ENCODE measurements around the gene SPATA20. TPM values are rescaled to one million over a fixed set of nuclear protein-coding genes. Genes with fewer than 3 reads are reported as not detected.

SPATA20 gene
- polyA plus RNA-seq, 1 donor from 2014 or later: 53.5 TPM

DNA sequence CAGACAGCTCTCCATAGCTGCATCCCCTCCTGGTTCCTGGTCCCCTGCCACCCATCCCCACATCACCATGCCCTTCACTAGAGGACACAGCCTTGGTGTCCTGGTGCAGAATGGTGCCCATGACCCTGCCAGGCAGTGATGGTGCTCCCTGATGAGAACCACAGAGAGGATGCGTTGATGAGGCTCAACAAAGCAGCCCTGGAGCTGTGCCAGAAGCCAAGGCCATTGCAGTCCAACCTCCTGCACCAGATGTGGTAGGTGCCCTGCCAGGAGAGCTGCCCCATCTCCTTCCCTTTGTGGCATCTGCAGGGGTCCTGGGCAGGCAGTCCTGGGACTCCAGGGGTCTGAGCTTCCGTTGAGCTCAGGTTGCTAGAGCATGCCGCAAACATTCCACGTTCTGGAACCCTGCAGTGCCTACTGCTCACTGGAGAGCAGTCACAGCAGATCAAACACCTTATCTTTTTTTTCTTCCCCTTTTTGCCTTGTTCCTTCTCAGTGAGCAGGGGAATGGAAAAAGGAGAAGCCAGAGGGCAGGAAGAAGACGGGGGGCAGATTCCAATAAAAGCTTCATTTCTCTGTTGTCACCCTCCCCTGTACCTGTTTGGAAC is 19.7 kb upstream of the SPATA20 start:
- peaks cover 3% of the 10 kb centered on the region for H3K27me3 ChIP-seq (ENCODE audit: insufficient read depth, low read depth, low read length)
- no peak overlapping the region for H3K4me2 ChIP-seq (ENCODE audit: low read length)
- H3K36me3 ChIP-seq (ENCODE audit: insufficient read depth, low read length): no peaks in the 10 kb centered on the region
- no peak overlapping the region for H2AFZ ChIP-seq (ENCODE audit: low read depth, low read length)
- TF ChIP-seq MXI1 (conservative IDR thresholded peaks at IDR 0.05; ENCODE audit: poor library complexity, severe bottlenecking) (no peak), TAF1 (IDR thresholded peaks at IDR 0.05; ENCODE audit: low read depth) (no peak), POLR2AphosphoS5 (IDR thresholded peaks at IDR 0.05) (no peak), EZH2 (IDR thresholded peaks at IDR 0.05; ENCODE audit: borderline replicate concordance, insufficient read depth, low read length, poor library complexity, severe bottlenecking) (no peak), RAD21 (conservative IDR thresholded peaks at IDR 0.05) (no peak)
- TF ChIP-seq, protein P1, sequence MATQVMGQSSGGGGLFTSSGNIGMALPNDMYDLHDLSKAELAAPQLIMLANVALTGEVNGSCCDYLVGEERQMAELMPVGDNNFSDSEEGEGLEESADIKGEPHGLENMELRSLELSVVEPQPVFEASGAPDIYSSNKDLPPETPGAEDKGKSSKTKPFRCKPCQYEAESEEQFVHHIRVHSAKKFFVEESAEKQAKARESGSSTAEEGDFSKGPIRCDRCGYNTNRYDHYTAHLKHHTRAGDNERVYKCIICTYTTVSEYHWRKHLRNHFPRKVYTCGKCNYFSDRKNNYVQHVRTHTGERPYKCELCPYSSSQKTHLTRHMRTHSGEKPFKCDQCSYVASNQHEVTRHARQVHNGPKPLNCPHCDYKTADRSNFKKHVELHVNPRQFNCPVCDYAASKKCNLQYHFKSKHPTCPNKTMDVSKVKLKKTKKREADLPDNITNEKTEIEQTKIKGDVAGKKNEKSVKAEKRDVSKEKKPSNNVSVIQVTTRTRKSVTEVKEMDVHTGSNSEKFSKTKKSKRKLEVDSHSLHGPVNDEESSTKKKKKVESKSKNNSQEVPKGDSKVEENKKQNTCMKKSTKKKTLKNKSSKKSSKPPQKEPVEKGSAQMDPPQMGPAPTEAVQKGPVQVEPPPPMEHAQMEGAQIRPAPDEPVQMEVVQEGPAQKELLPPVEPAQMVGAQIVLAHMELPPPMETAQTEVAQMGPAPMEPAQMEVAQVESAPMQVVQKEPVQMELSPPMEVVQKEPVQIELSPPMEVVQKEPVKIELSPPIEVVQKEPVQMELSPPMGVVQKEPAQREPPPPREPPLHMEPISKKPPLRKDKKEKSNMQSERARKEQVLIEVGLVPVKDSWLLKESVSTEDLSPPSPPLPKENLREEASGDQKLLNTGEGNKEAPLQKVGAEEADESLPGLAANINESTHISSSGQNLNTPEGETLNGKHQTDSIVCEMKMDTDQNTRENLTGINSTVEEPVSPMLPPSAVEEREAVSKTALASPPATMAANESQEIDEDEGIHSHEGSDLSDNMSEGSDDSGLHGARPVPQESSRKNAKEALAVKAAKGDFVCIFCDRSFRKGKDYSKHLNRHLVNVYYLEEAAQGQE (IDR thresholded peaks at IDR 0.05; ENCODE audit: borderline replicate concordance): no peak
- H3K9me2 ChIP-seq (ENCODE audit: insufficient read depth, low read length): no peaks in the 10 kb centered on the region
- no peak overlapping the region for H3K9ac ChIP-seq (ENCODE audit: low read length)
- no peaks in the 10 kb centered on the region for H3K9me3 ChIP-seq (ENCODE audit: low read length)
- no peaks in the 10 kb centered on the region for H3F3A ChIP-seq (ENCODE audit: insufficient read depth, low read length, poor library complexity, severe bottlenecking)
- H3K4me3 ChIP-seq (ENCODE audit: low read length): no peak overlapping the region
- H4K20me1 ChIP-seq (ENCODE audit: insufficient read depth): no peaks in the 10 kb centered on the region
- no peak overlapping the region for H3K27ac ChIP-seq (ENCODE audit: low read length)
- no peaks in the 10 kb centered on the region for H3K79me2 ChIP-seq (replicated peaks; ENCODE audit: insufficient read depth, low read length)

DNA sequence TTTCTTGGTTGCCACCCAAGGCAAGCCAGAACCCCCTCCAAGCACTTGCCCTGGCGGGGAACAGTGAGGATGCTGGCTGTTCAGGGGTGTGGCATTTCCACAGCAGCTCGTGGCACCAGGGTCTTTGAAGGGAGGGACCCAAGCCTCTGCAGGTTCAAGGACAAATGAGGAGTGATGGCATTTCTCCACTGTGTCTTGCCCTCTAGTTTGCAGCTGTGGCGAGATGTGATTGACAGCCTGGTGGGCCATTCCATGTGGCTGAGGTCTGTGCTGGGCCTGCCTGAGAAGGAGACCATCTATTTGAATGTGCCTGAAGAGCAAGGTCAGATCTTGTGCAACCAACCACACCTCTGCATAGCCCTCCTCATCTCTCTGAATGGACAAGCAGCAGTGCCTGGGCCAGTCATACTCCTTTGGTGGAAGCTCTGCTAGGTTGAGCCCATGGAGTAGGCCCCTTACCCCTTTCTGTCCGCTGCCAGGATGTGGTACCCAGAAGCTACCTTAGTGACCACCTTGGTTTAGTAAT is 19.0 kb upstream of the SPATA20 start:
- TF ChIP-seq RAD21 (conservative IDR thresholded peaks at IDR 0.05) (no peak), TAF1 (IDR thresholded peaks at IDR 0.05; ENCODE audit: low read depth) (no peak), SMC3 (conservative IDR thresholded peaks at IDR 0.05; ENCODE audit: poor library complexity) (no peak), EZH2 (IDR thresholded peaks at IDR 0.05; ENCODE audit: borderline replicate concordance, insufficient read depth, low read length, poor library complexity, severe bottlenecking) (no peak), MXI1 (conservative IDR thresholded peaks at IDR 0.05; ENCODE audit: poor library complexity, severe bottlenecking) (no peak), EP300 (conservative IDR thresholded peaks at IDR 0.05; ENCODE audit: poor library complexity, severe bottlenecking) (no peak), POLR2AphosphoS5 (IDR thresholded peaks at IDR 0.05) (no peak)
- TF ChIP-seq, protein P2, sequence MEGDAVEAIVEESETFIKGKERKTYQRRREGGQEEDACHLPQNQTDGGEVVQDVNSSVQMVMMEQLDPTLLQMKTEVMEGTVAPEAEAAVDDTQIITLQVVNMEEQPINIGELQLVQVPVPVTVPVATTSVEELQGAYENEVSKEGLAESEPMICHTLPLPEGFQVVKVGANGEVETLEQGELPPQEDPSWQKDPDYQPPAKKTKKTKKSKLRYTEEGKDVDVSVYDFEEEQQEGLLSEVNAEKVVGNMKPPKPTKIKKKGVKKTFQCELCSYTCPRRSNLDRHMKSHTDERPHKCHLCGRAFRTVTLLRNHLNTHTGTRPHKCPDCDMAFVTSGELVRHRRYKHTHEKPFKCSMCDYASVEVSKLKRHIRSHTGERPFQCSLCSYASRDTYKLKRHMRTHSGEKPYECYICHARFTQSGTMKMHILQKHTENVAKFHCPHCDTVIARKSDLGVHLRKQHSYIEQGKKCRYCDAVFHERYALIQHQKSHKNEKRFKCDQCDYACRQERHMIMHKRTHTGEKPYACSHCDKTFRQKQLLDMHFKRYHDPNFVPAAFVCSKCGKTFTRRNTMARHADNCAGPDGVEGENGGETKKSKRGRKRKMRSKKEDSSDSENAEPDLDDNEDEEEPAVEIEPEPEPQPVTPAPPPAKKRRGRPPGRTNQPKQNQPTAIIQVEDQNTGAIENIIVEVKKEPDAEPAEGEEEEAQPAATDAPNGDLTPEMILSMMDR (IDR thresholded peaks at IDR 0.05; ENCODE audit: poor library complexity, severe bottlenecking): no peak
- TF ChIP-seq, protein P1 (IDR thresholded peaks at IDR 0.05; ENCODE audit: borderline replicate concordance): no peak
- Histone ChIP-seq H3K9me3 (ENCODE audit: low read length) (no peaks in the 10 kb centered on the region), H3K4me3 (ENCODE audit: low read length) (no peak overlapping the region), H3K36me3 (ENCODE audit: insufficient read depth, low read length) (no peaks in the 10 kb centered on the region), H3K9me2 (ENCODE audit: insufficient read depth, low read length) (no peaks in the 10 kb centered on the region), H3K9ac (ENCODE audit: low read length) (no peak overlapping the region), H3K27me3 (ENCODE audit: insufficient read depth, low read depth, low read length) (peaks cover 11% of the 10 kb centered on the region), H2AFZ (ENCODE audit: low read depth, low read length) (no peak overlapping the region), H3K4me2 (ENCODE audit: low read length) (no peak overlapping the region), H3F3A (ENCODE audit: insufficient read depth, low read length, poor library complexity, severe bottlenecking) (no peaks in the 10 kb centered on the region), H4K20me1 (ENCODE audit: insufficient read depth) (no peaks in the 10 kb centered on the region), H3K27ac (ENCODE audit: low read length) (no peak overlapping the region), H3K79me2 (replicated peaks; ENCODE audit: insufficient read depth, low read length) (no peaks in the 10 kb centered on the region)

Data from neural cell (in vitro differentiated cells).